Lower lobe of right lung (tissue), 2 donors: Measurements from ENCODE around the gene SPACA4. TPM values are rescaled to one million over a fixed set of nuclear protein-coding genes. Genes with fewer than 3 reads are reported as not detected.

ENCODE experiments used
- ATAC-seq, 2 donors: fragments of 200-7000 bp; cut with Tn5 transposase; one replicate each; pipeline ENCODE4 v1.9.1; 2020 to 2022; ENCODE audit warnings: mild to moderate bottlenecking in 2 of 2, moderate library complexity in 2 of 2
- DNase-seq: peaks from one replicate; pipeline ENCODE4 v3.0.0-alpha.2; 2020
- H3K27ac ChIP-seq: fragments of 200-600 bp; one replicate; pipeline ENCODE4 v1.8.0; 2022
- H3K27me3 ChIP-seq: fragments of 200-600 bp; one replicate; pipeline ENCODE4 v1.8.0; 2022; ENCODE audit warnings: low read depth
- H3K36me3 ChIP-seq: fragments of 200-600 bp; one replicate; pipeline ENCODE4 v1.8.0; 2022; ENCODE audit warnings: mild to moderate bottlenecking
- H3K4me1 ChIP-seq: fragments of 200-600 bp; one replicate; pipeline ENCODE4 v1.8.0; 2022
- H3K4me3 ChIP-seq: fragments of 200-600 bp; one replicate; pipeline ENCODE4 v1.8.0; 2022; ENCODE audit warnings: mild to moderate bottlenecking
- H3K9me3 ChIP-seq: fragments of 200-600 bp; one replicate; pipeline ENCODE4 v1.8.0; 2022
- CTCF ChIP-seq: fragments of 200-600 bp; IDR thresholded peaks from one replicate; pipeline ENCODE4 v1.8.0; 2022; ENCODE audit warnings: antibody characterized with exemption, mild to moderate bottlenecking
- intact Hi-C: fragments of 100-400 bp; cut with DNase I; formaldehyde crosslinking; loops from one replicate; pipeline ENCODE4 v1.11.0; 2022
- total RNA-seq: library from RNA; stranded (reverse); fragmentation: NEBNext Ultra II Directional; extraction: Animal tissue kit (Norgen Biotek cat#: 25700); gene quantifications from one replicate; pipeline ENCODE4 v1.2.1, GENCODE V29; 2021
- donor health status: DM: no; HTN: yes; CAD: no; lungs with severe emphysema.

Gene SPACA4
- total RNA-seq, 1 donor from 2014 or later = not detected

GRCh38 chr19:48627865-48628314 lies 21.3 kb downstream of the SPACA4 start:
- ATAC-seq (no peak), DNase-seq (no peak)
- Histone ChIP-seq H3K4me3 (no peak overlapping the region), H3K4me1 (peaks cover 61% of the 10 kb centered on the region), H3K27ac (no peak overlapping the region), H3K9me3 (no peaks in the 10 kb centered on the region), H3K36me3 (peaks cover 45% of the 10 kb centered on the region), H3K27me3 (no peaks in the 10 kb centered on the region)
- TF ChIP-seq CTCF = no peak
- intact Hi-C loops = no loop called here

GRCh38 chr19:48628486-48629296 lies 22.1 kb downstream of the SPACA4 start:
- no peak for ATAC-seq
- peaks cover 61% of the 10 kb centered on the region for H3K4me1 ChIP-seq

GRCh38 chr19:48629297-48629598 lies 22.7 kb downstream of the SPACA4 start:
- no peak overlapping the region for H3K4me3 ChIP-seq
- H3K36me3 ChIP-seq = peaks cover 54% of the 10 kb centered on the region
- H3K9me3 ChIP-seq = no peaks in the 10 kb centered on the region
- no peaks in the 10 kb centered on the region for H3K27me3 ChIP-seq
- H3K27ac ChIP-seq = peak overlapping the region; percentile 77
- intact Hi-C loops = no loop called here
- TF ChIP-seq CTCF = no peak
- DNase-seq (no peak), ATAC-seq (no peak)
- peaks cover 63% of the 10 kb centered on the region for H3K4me1 ChIP-seq

More at GRCh38 chr19:48628486-48629296, 22.1 kb downstream of the SPACA4 start:
- no peak for DNase-seq
- Histone ChIP-seq H3K9me3 (no peaks in the 10 kb centered on the region), H3K27ac (no peak overlapping the region), H3K36me3 (peaks cover 53% of the 10 kb centered on the region), H3K27me3 (no peaks in the 10 kb centered on the region), H3K4me3 (no peak overlapping the region)
- intact Hi-C loops = no loop called here
- TF ChIP-seq CTCF = no peak

GRCh38 chr19:48629599-48630295 lies 23.2 kb downstream of the SPACA4 start:
- DNase-seq (no peak), ATAC-seq (no peak)
- Histone ChIP-seq H3K36me3 (peaks cover 54% of the 10 kb centered on the region), H3K27me3 (no peaks in the 10 kb centered on the region), H3K4me3 (no peak overlapping the region), H3K4me1 (peaks cover 62% of the 10 kb centered on the region), H3K27ac (peak overlapping the region; percentile 77), H3K9me3 (no peaks in the 10 kb centered on the region)
- intact Hi-C loops = no loop called here
- TF ChIP-seq CTCF = no peak

GRCh38 chr19:48630296-48631063 lies 23.9 kb downstream of the SPACA4 start:
- ATAC-seq (no peak), DNase-seq (peak; percentile 75)
- intact Hi-C loops = no loop called here
- H3K9me3 ChIP-seq = no peaks in the 10 kb centered on the region
- peaks cover 54% of the 10 kb centered on the region for H3K36me3 ChIP-seq
- H3K4me1 ChIP-seq = peaks cover 62% of the 10 kb centered on the region
- peak overlapping the region; percentile 77 for H3K27ac ChIP-seq
- H3K27me3 ChIP-seq = no peaks in the 10 kb centered on the region
- TF ChIP-seq CTCF = peak; percentile 17
- H3K4me3 ChIP-seq = peak overlapping the region; percentile 14
